ENCODE measurements around the gene PDLIM7. TPM values are rescaled to one million over a fixed set of nuclear protein-coding genes. Genes with fewer than 3 reads are reported as not detected.

The PDLIM7 gene
- total and polyA plus RNA-seq, 2 of the 4 experiments (the other 2 are of a cell fraction) = 70.4 to 534 TPM

DNA sequence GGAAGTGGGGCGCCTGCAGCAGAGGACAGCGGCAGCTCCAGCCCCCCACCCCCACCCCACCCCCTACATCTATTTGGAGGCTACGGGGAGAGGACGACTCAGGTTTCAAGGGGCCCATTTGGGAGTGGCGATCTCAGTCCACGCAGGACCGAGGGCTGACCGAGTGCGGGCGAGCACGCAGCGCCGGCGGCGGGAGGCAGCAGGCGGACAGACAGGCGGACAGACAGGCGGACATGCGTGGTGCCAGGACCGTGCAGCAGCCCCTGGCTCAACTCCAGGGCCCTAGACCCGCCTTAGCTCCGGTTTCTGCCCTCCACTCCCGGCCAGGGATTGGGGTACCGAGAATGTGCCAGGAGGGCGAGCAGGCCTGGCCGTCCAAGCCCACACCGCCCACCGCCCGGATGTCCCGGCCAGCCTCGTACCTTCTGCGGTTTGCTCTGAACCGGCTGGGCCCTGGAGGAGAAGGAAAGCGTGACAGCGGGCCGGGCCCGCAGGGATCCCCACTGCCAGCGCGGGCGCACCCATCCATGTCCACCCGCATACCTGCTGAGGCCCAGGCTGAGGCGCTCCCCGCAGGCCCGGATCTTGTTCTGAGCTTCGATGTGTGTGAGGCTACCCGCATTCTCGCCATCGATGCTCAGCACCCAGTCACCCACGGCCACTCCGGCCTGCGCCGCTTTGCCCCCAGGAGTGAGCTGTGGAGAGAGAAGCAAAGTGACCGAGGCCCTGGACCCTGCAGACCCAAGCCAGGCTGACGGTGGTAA is 5.2 kb downstream of the PDLIM7 start:
- H3K14ac ChIP-seq (replicated peaks; ENCODE audit: low read depth, low read length) = no peak overlapping the region
- no peak overlapping the region for H3K4ac ChIP-seq (ENCODE audit: low read depth, low read length)
- TF ChIP-seq MXI1 (IDR thresholded peaks at IDR 0.05; ENCODE audit: borderline replicate concordance, low read depth, low read length) = no peak
- TF ChIP-seq MAZ (IDR thresholded peaks at IDR 0.05; ENCODE audit: borderline replicate concordance, low read depth, low read length) = no peak
- TF ChIP-seq ELK1 (IDR thresholded peaks at IDR 0.05; ENCODE audit: borderline replicate concordance, low read depth, low read length) = no peak
- TF ChIP-seq RFX5 (IDR thresholded peaks at IDR 0.05; ENCODE audit: low read depth, low read length) = no peak
- no peak for TF ChIP-seq SMC3 (IDR thresholded peaks at IDR 0.05; ENCODE audit: low read depth, low read length)
- TF ChIP-seq NFE2L2 (IDR thresholded peaks at IDR 0.05; ENCODE audit: low read depth, low read length) = no peak
- TF ChIP-seq, protein P1, sequence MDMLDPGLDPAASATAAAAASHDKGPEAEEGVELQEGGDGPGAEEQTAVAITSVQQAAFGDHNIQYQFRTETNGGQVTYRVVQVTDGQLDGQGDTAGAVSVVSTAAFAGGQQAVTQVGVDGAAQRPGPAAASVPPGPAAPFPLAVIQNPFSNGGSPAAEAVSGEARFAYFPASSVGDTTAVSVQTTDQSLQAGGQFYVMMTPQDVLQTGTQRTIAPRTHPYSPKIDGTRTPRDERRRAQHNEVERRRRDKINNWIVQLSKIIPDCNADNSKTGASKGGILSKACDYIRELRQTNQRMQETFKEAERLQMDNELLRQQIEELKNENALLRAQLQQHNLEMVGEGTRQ (IDR thresholded peaks at IDR 0.05; ENCODE audit: low read depth, low read length) = no peak
- no peak for TF ChIP-seq RCOR1 (IDR thresholded peaks at IDR 0.05; ENCODE audit: insufficient replicate concordance, low read length)
- TF ChIP-seq, protein P2, sequence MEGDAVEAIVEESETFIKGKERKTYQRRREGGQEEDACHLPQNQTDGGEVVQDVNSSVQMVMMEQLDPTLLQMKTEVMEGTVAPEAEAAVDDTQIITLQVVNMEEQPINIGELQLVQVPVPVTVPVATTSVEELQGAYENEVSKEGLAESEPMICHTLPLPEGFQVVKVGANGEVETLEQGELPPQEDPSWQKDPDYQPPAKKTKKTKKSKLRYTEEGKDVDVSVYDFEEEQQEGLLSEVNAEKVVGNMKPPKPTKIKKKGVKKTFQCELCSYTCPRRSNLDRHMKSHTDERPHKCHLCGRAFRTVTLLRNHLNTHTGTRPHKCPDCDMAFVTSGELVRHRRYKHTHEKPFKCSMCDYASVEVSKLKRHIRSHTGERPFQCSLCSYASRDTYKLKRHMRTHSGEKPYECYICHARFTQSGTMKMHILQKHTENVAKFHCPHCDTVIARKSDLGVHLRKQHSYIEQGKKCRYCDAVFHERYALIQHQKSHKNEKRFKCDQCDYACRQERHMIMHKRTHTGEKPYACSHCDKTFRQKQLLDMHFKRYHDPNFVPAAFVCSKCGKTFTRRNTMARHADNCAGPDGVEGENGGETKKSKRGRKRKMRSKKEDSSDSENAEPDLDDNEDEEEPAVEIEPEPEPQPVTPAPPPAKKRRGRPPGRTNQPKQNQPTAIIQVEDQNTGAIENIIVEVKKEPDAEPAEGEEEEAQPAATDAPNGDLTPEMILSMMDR (conservative IDR thresholded peaks at IDR 0.05; ENCODE audit: low read depth, low read length) = no peak
- TF ChIP-seq FOS (IDR thresholded peaks at IDR 0.05; ENCODE audit: low read depth, low read length) = no peak
- no peak for TF ChIP-seq POLR2A (IDR thresholded peaks at IDR 0.05; ENCODE audit: low read depth, low read length)
- TF ChIP-seq RAD21 (IDR thresholded peaks at IDR 0.05; ENCODE audit: low read length) = no peak
- TF ChIP-seq CEBPB (IDR thresholded peaks at IDR 0.05; ENCODE audit: low read depth, low read length) = no peak
- no peak overlapping the region for H2BK20ac ChIP-seq (ENCODE audit: low read depth, low read length)
- no peak overlapping the region for H3K56ac ChIP-seq (ENCODE audit: extremely low read depth, insufficient read depth, low read length)
- no peak overlapping the region for H3K27ac ChIP-seq (ENCODE audit: insufficient read depth, low read length)
- DNase-seq (no peak), ATAC-seq (ENCODE audit: low read depth) (no peak)
- dilution Hi-C loops (cut with HindIII; ENCODE audit: low sequenced_read_pairs, unreplicated experiment) (no loop called here), in situ Hi-C loops (cut with MboI; ENCODE audit: low sequenced_read_pairs) (no loop called here), intact Hi-C loops (cut with micrococcal nuclease) (no loop called here)
- BruUV-seq (replicated peaks) = no TSS peak
- no peak overlapping the region for H4K5ac ChIP-seq (ENCODE audit: low read depth, low read length)
- POLR2A ChIA-PET (ENCODE audit: unreplicated experiment) = interaction anchor here (0.6 to 0.8 kb wide), 2 partner anchors 15 to 38 kb away, joined by 3 read pairs; no protein-coding TSS in a partner anchor
- no peak overlapping the region for H2BK15ac ChIP-seq (ENCODE audit: low read depth, low read length)
- H4K8ac ChIP-seq (ENCODE audit: low read depth in 2 of 2, low read length in 2 of 2) = no peak overlapping the region
- no peak overlapping the region for H3K23ac ChIP-seq (ENCODE audit: low read depth, low read length)
- H3K36me3 ChIP-seq (ENCODE audit: control insufficient read depth, insufficient read depth, low read length) = peaks cover 79% of the 10 kb centered on the region
- no peak overlapping the region for H2AFZ ChIP-seq (replicated peaks; ENCODE audit: low read length, poor library complexity)
- peaks cover 25% of the 10 kb centered on the region for H3K4me1 ChIP-seq (ENCODE audit: control insufficient read depth, insufficient read depth, low read length)
- no peaks in the 10 kb centered on the region for H3K27me3 ChIP-seq (ENCODE audit: control insufficient read depth, insufficient read depth, low read length)
- H3K9me1 ChIP-seq (ENCODE audit: insufficient read depth, low read length) = peaks cover 8% of the 10 kb centered on the region
- H3K4me3 ChIP-seq (ENCODE audit: insufficient read depth, low read depth, low read length) = no peak overlapping the region
- no peak overlapping the region for H4K91ac ChIP-seq (ENCODE audit: insufficient read depth, low read depth, low read length)
- H2AK5ac ChIP-seq (ENCODE audit: low read depth, low read length) = no peak overlapping the region
- CTCF ChIA-PET = no interaction called here
- WGBS, 2 experiments (ENCODE audit: extremely low coverage in 2 of 2, insufficient read length in 1 of 2) = 92% methylated on average over 44 of the region's 54 CpGs; no CpG with 5 or more reads in 1 of the 2 experiments
- no peak overlapping the region for H3K4me2 ChIP-seq (ENCODE audit: low read depth, low read length)
- H3K18ac ChIP-seq (ENCODE audit: low read depth, low read length) = no peak overlapping the region
- H3K79me1 ChIP-seq (ENCODE audit: low read depth in 1 of 2, low read length in 2 of 2) = peaks cover 34 to 80% of the 10 kb centered on the region in 2 experiments
- H4K20me1 ChIP-seq (ENCODE audit: insufficient read depth, low read length) = peaks cover 96% of the 10 kb centered on the region
- H3K9me3 ChIP-seq (ENCODE audit: control insufficient read depth, insufficient read depth, low read length) = no peaks in the 10 kb centered on the region
- H2BK120ac ChIP-seq (ENCODE audit: low read depth, low read length) = no peak overlapping the region
- H2BK5ac ChIP-seq (ENCODE audit: low read depth, low read length, poor library complexity, severe bottlenecking) = no peak overlapping the region
- H2AK9ac ChIP-seq (replicated peaks; ENCODE audit: low read depth, low read length, poor library complexity) = peak overlapping the region; percentile 24
- no peak overlapping the region for H3K9ac ChIP-seq (ENCODE audit: low read depth, low read length)

All from IMR-90 (cell line).